Retinal pigment epithelial cell (primary cell): ENCODE data around the gene UCP2.

Source experiments
- DNase-seq: peaks from one replicate; pipeline ENCODE4 v3.0.0-alpha.2; 2010; ENCODE audit warnings: low read depth
- H3K4me3 ChIP-seq: 2 replicates; pipeline ENCODE4 v1.5.1; 2011; ENCODE audit warnings: mild to moderate bottlenecking, low read length, control low read depth, moderate library complexity
- CTCF ChIP-seq: conservative IDR thresholded peaks from 2 replicates; pipeline ENCODE4 v1.5.1; 2011; ENCODE audit warnings: low read depth, low read length, control low read depth, inconsistent platforms

The UCP2 gene

GRCh38 chr11:73972620-73973449, 9.8 kb downstream of the UCP2 start:
- TF ChIP-seq CTCF: no peak
- H3K4me3 ChIP-seq: no peak overlapping the region
- DNase-seq: no peak

- H3K4me3 ChIP-seq: no peak overlapping the region
- TF ChIP-seq CTCF: no peak
- DNase-seq: no peak
Measured at GRCh38 chr11:73972187-73972586, 10.5 kb downstream of the UCP2 start.

GRCh38 chr11:73971175-73971719, 11.4 kb downstream of the UCP2 start:
- no peak for DNase-seq
- TF ChIP-seq CTCF: no peak
- H3K4me3 ChIP-seq: no peak overlapping the region

- DNase-seq: no peak
- TF ChIP-seq CTCF: no peak
- H3K4me3 ChIP-seq: no peak overlapping the region
Measured at GRCh38 chr11:73969991-73970800, 12.4 kb downstream of the UCP2 start.

- no peak for TF ChIP-seq CTCF
- no peak overlapping the region for H3K4me3 ChIP-seq
- DNase-seq: no peak
Measured at GRCh38 chr11:73969091-73969490, 13.6 kb downstream of the UCP2 start.

- no peak for DNase-seq
- no peak overlapping the region for H3K4me3 ChIP-seq
- no peak for TF ChIP-seq CTCF
Measured at GRCh38 chr11:73968356-73968966, 14.2 kb downstream of the UCP2 start.
